Heart left ventricle (tissue), 16 donors: ENCODE data around the gene AP3B1. TPM values are rescaled to one million over a fixed set of nuclear protein-coding genes. Genes with fewer than 3 reads are reported as not detected.
"Not testable (repeated sequence)": the region's sequence is repeated elsewhere in the genome, so short reads cannot be mapped to it uniquely, and the experiment has no call there.

Experiments used
- ATAC-seq, 4 donors: fragments of 200-7000 bp; cut with Tn5 transposase; one replicate each; pipeline ENCODE4 v1.9.1; 2020 to 2022; ENCODE audit warnings: moderate library complexity in 4 of 4, mild to moderate bottlenecking in 3 of 4, moderate number of reproducible peaks in 1 of 4
- DNase-seq, 5 donors: peaks; one replicate each; pipeline ENCODE4 v3.0.0-alpha.2; 2020
- H3K27ac ChIP-seq, 12 donors: fragments of 200-600 bp; sonication (generic) in 4 of 12; one replicate each; pipeline versions ENCODE4 v1.5.0 to v1.8.0; 2016 to 2022; ENCODE audit warnings: mild to moderate bottlenecking in 2 of 12
- H3K27me3 ChIP-seq, 9 donors: fragments of 200-600 bp; sonication (generic) in 2 of 9; one replicate each; pipeline versions ENCODE4 v1.5.1 to v1.8.0; 2016 to 2022; ENCODE audit warnings: mild to moderate bottlenecking in 3 of 9
- H3K36me3 ChIP-seq, 9 donors: fragments of 200-600 bp; sonication (generic) in 2 of 9; one replicate each; pipeline versions ENCODE4 v1.5.0 to v1.8.0; 2018 to 2022; ENCODE audit warnings: mild to moderate bottlenecking in 2 of 9
- H3K4me1 ChIP-seq, 12 donors: fragments of 200-600 bp; sonication (generic) in 4 of 12; one replicate each; pipeline versions ENCODE4 v1.5.0 to v1.8.0; 2016 to 2022; ENCODE audit warnings: mild to moderate bottlenecking in 3 of 12
- H3K4me3 ChIP-seq, 12 donors: fragments of 200-600 bp; sonication (generic) in 4 of 12; one replicate each; pipeline versions ENCODE4 v1.5.0 to v1.8.0; 2017 to 2022; ENCODE audit warnings: mild to moderate bottlenecking in 9 of 12, moderate library complexity in 4 of 12
- H3K9me3 ChIP-seq, 12 donors: fragments of 200-600 bp; sonication (generic) in 4 of 12; one replicate each; pipeline versions ENCODE4 v1.5.0 to v1.8.0; 2016 to 2022; ENCODE audit warnings: mild to moderate bottlenecking in 1 of 12
- CTCF ChIP-seq, 12 donors: fragments of 200-600 bp; sonication (generic) in 4 of 12; IDR thresholded peaks; one replicate each; pipeline versions ENCODE4 v1.5.0 to v1.8.0; 2018 to 2022; ENCODE audit warnings: antibody characterized with exemption in 12 of 12, mild to moderate bottlenecking in 5 of 12
- POLR2A ChIP-seq, 2 donors: fragments of 450-650 bp; IDR thresholded peaks; one replicate each; pipeline ENCODE4 v1.6.1; 2017; ENCODE audit warnings: antibody characterized with exemption in 2 of 2, mild to moderate bottlenecking in 2 of 2, moderate library complexity in 2 of 2
- WGBS, 4 donors: extraction: QIAGEN DNeasy Blood & Tissue Kit in 2 of 4; methylation state at CpG; one replicate each; pipeline versions ENCODE4 v1.1.5 to v1.1.7; 2013 to 2018; 5-methylcytosine and 5-hydroxymethylcytosine counted together
- intact Hi-C, 10 donors: fragments of 100-400 bp; cut with DNase I; formaldehyde crosslinking; loops; one replicate each; pipeline versions ENCODE4 v1.11.1 to v1.14.2; 2022
- polyA plus RNA-seq, 2 donors: library from polyadenylated mRNA; stranded (reverse); fragments of 200-250 nt; gene quantifications; one replicate each; pipeline ENCODE4 v1.2.3, GENCODE V29; 2013
- total RNA-seq, 9 donors: library from RNA; depleted of rRNA in 2 of 9; stranded (reverse); fragments of >200 nt in 2 of 9; fragmentation: NEBNext Ultra II Directional in 3 of 9; extraction: Animal tissue kit (Norgen Biotek cat#: 25700) in 3 of 9; gene quantifications; one replicate each; pipeline versions ENCODE4 v1.1.0 to v1.2.4, GENCODE V29; 2016 to 2023
- donor health status: ischemic (EF 13 %, LVEDD 7.1; RV severe dilation, severe dysfunction).
- donor health status: healthy with polysubstance abuse.
- donor health status: DM: no; HTN: yes; CAD: no.
- donor health status: DM: no; HTN: no; CAD: no.
- donor health status: ischemic (EF 25% LVEDD 6.9; RV normal size, moderate dysfunction).
- donor health status: ischemic (EF 25% LVEDD 5.7; RV mildly dilated, moderate dysfunction).
- donor health status: healthy.
- donor health status: DM: yes; HTN: yes; CAD: no.
- donor health status: ischemic (EF 35%, LVEDD 5.7; RV mildly dilated, moderate dysfunction).
- donor health status: nonischemic (EF 11% LVEDD 7.7; RV severe dilation, severe dysfunction).
- donor health status: DM: yes; HTN: yes; CAD: no.
- donor health status: PGD.
- donor health status: ischemic (EF 29% LVEDD 5.4; RV normal size, mild dysfunction).
- donor health status: nonischemic (EF 23%, LVEDD 6.1; RV moderate dilation, normal function).

The AP3B1 gene
- total and polyA plus RNA-seq, 11 donors: 14.4 to 33.7 (median 25.2) TPM

- no peaks in the 10 kb centered on the region for H3K4me1 ChIP-seq
- intact Hi-C loops: no loop called here
- no peak for TF ChIP-seq CTCF (IDR thresholded peaks at IDR 0.05)
- no peak for TF ChIP-seq POLR2A (IDR thresholded peaks at IDR 0.05)
Observed at GRCh38 chr5:78178356-78178755, 116.1 kb downstream of the AP3B1 start.

GRCh38 chr5:78170335-78170734 lies 124.2 kb downstream of the AP3B1 start:
- whole genome bisulfite sequencing, 4 donors: 96 to 100% (median 98%) methylated on average over 1 of the region's 1 CpG
- DNase-seq, H3K4me3 ChIP-seq, H3K27me3 ChIP-seq, H3K4me1 ChIP-seq, ATAC-seq, H3K27ac ChIP-seq, intact Hi-C loops: not testable (repeated sequence)
- Histone ChIP-seq H3K9me3 (peaks cover 0 to 37% (median 0%) of the 10 kb centered on the region in 12 donors), H3K36me3 (peaks cover 0 to 40% (median 24%) of the 10 kb centered on the region in 9 donors)

More at GRCh38 chr5:78178356-78178755, 116.1 kb downstream of the AP3B1 start:
- Histone ChIP-seq H3K9me3 (no peaks in the 10 kb centered on the region), H3K4me3 (no peak overlapping the region), H3K27me3 (no peaks in the 10 kb centered on the region), H3K36me3 (peaks cover 0 to 56% (median 38%) of the 10 kb centered on the region in 9 donors), H3K27ac (no peak overlapping the region)
- no peak for ATAC-seq
- no peak for DNase-seq
- 96 to 100% (median 97%) methylated on average over 5 of the region's 5 CpGs for WGBS, 4 donors

- H3K36me3 ChIP-seq: peaks cover 0 to 54% (median 20%) of the 10 kb centered on the region in 9 donors
- H3K4me3 ChIP-seq: no peak overlapping the region
- WGBS, 4 donors: 92 to 98% (median 97%) methylated on average over 3 of the region's 3 CpGs
- intact Hi-C loops: loop anchor here in 1 of 10 donors (5.0 kb wide), 1 partner anchor 600 kb away; no protein-coding TSS in a partner anchor
- no peaks in the 10 kb centered on the region for H3K27me3 ChIP-seq
- ATAC-seq: no peak
- H3K27ac ChIP-seq: no peak overlapping the region
- H3K4me1 ChIP-seq: no peaks in the 10 kb centered on the region
- H3K9me3 ChIP-seq: peaks cover 0 to 5% (median 0%) of the 10 kb centered on the region in 12 donors
- TF ChIP-seq CTCF (IDR thresholded peaks at IDR 0.05): peak in 11 of 12 donors; percentile 17 to 52 (median 34)
- no peak for TF ChIP-seq POLR2A (IDR thresholded peaks at IDR 0.05)
- DNase-seq: no peak
Observed at GRCh38 chr5:78162253-78162862, 132.1 kb downstream of the AP3B1 start.

DNA sequence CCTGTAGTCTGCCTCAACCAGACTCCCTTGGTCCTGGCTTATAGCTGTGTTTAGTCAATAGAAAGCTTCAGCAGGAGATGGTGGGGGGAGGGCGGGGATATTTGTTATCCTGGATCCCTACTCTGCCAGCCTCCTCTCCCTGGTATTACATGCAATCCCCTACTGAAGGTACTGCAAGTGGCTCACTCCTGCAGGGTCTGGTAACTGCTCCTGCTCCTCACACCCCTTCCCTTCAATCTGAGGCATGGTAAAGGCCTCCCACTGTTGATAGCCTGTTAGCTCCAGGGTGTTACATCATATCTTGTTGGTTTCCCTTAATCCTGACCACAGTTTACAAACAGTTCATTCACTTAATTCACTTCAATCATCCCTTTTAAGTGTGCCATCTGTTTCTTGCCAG lies 137.5 kb downstream of the AP3B1 start:
- no peak overlapping the region for H3K27ac ChIP-seq
- no peaks in the 10 kb centered on the region for H3K4me1 ChIP-seq
- H3K36me3 ChIP-seq: peaks cover 0 to 64% (median 55%) of the 10 kb centered on the region in 9 donors
- TF ChIP-seq POLR2A (IDR thresholded peaks at IDR 0.05) (no peak), CTCF (IDR thresholded peaks at IDR 0.05) (no peak)
- WGBS, 4 donors: 89 to 100% (median 94%) methylated on average over 1 of the region's 1 CpG
- no peaks in the 10 kb centered on the region for H3K9me3 ChIP-seq
- H3K4me3 ChIP-seq: no peak overlapping the region
- no peaks in the 10 kb centered on the region for H3K27me3 ChIP-seq
- intact Hi-C loops: no loop called here
- DNase-seq (peak in 1 of 5 donors; percentile 14), ATAC-seq (no peak)
